Central memory CD8-positive, alpha-beta T cell (primary cell): ENCODE data around the gene FAM184A.

Experiments
- ATAC-seq: fragments of 150-1000 bp; cut with Tn5 transposase; replicated peaks from 2 replicates; pipeline ENCODE4 v1.10.0; 2022; ENCODE audit warnings: mild to moderate bottlenecking, moderate FRiP score, moderate number of reproducible peaks; ENCODE audit not compliant: poor library complexity, severe bottlenecking; ENCODE audit errors: extremely low read depth
- DNase-seq, 2 donors: peaks; one replicate each; pipeline ENCODE4 v3.0.0; 2021; ENCODE audit warnings: low spot score in 2 of 2
- H3K27ac Mint-ChIP-seq: one replicate; pipeline ENCODE4 v1.8.0; 2022; ENCODE audit warnings: low read depth, mild to moderate bottlenecking, moderate library complexity, mixed read lengths
- H3K27me3 Mint-ChIP-seq: one replicate; pipeline ENCODE4 v1.8.0; 2022; ENCODE audit warnings: mixed read lengths
- H3K36me3 Mint-ChIP-seq: one replicate; pipeline ENCODE4 v1.8.0; 2022; ENCODE audit warnings: mild to moderate bottlenecking, moderate library complexity, mixed read lengths; ENCODE audit not compliant: insufficient read depth
- H3K4me1 Mint-ChIP-seq: one replicate; pipeline ENCODE4 v1.8.0; 2022; ENCODE audit warnings: mixed read lengths
- H3K4me3 Mint-ChIP-seq: one replicate; pipeline ENCODE4 v1.8.0; 2022; ENCODE audit warnings: mild to moderate bottlenecking, moderate library complexity, mixed read lengths
- H3K9me3 Mint-ChIP-seq: one replicate; pipeline ENCODE4 v1.8.0; 2022; ENCODE audit warnings: mixed read lengths

Gene FAM184A

DNA sequence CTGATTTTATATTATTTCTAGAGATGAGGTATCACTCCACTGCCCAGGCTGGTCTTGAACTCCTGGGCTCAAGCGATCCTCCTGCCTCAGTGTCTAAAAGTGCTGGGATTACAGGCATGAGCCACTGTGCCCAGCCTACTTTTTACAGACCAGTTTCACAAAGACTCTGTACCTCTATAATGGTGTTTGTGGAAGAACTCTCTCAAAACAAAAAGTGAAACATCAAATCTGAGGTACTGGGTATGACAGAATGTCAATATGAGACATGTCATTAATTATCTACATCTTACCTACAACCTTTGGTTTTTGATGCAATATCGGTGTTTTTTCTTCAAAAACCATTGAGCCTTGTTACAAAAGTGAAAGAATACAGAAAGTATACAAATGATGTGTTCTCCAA, 94.1 kb downstream of the FAM184A start:
- H3K9me3 Mint-ChIP-seq: no peaks in the 10 kb centered on the region
- H3K36me3 Mint-ChIP-seq: no peaks in the 10 kb centered on the region
- no peak for ATAC-seq
- no peak for DNase-seq
- H3K27ac Mint-ChIP-seq: no peak overlapping the region
- H3K4me3 Mint-ChIP-seq: no peak overlapping the region
- H3K4me1 Mint-ChIP-seq: no peaks in the 10 kb centered on the region
- H3K27me3 Mint-ChIP-seq: no peaks in the 10 kb centered on the region

- Mint-ChIP-seq H3K36me3 (no peaks in the 10 kb centered on the region), H3K4me3 (no peak overlapping the region), H3K27ac (no peak overlapping the region), H3K27me3 (no peaks in the 10 kb centered on the region), H3K4me1 (no peaks in the 10 kb centered on the region), H3K9me3 (no peaks in the 10 kb centered on the region)
- ATAC-seq (no peak), DNase-seq (no peak)
Observed at GRCh38 chr6:118982575-118982911, 95.9 kb downstream of the FAM184A start.

DNA sequence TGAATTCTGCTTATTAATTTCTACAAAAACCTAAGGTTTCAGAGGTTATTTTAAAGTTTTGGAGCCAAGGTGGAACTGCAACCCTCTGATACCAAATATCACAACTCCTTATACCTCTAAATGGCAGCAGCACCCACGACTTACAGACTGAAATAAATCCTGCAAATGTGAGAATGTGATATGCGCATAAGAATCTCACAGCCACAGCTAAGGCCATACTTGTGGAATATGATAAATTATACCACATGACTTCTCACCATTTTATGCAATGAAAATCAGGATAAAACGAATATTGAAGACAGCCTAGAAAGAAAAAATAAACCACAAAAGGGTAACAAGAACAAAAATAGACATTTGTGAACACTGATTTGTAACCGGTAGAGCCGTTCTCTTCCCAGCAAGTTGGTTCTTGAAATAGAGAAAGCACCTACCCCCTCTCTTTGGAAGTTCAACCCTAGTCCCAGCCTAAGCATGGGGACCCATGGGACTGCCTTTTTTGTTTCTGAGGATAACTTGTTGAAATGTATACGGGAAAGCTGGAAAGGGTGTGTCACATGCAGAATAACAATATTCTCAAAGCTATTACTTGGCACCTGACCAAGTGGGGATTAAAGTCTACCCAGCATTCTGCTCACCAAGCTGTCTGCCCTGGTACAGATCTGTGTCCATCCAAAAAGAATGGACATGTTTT, 96.4 kb downstream of the FAM184A start:
- ATAC-seq (no peak), DNase-seq (no peak)
- no peaks in the 10 kb centered on the region for H3K4me1 Mint-ChIP-seq
- H3K9me3 Mint-ChIP-seq: no peaks in the 10 kb centered on the region
- H3K4me3 Mint-ChIP-seq: no peak overlapping the region
- no peaks in the 10 kb centered on the region for H3K36me3 Mint-ChIP-seq
- H3K27ac Mint-ChIP-seq: no peak overlapping the region
- no peaks in the 10 kb centered on the region for H3K27me3 Mint-ChIP-seq

DNA sequence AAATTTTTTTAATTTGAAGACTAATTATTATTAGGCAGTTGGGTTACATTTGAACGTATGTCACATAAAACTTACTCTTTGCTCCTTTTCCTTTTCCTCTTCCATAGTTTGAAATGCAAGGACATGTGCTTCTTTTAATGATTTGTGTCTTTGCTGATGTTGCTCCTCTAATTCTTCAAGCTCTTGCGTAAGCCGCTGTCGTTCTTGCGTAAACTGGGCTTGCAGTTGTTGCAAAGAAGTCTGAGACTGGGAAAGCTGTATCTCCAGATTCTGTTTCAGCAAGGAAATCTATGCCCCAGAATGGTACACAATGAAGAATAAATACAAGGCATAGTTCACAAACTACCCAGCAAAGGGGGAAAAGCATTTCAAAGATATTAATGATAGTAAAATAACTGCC, 98.4 kb downstream of the FAM184A start:
- no peak for DNase-seq
- no peak overlapping the region for H3K27ac Mint-ChIP-seq
- no peaks in the 10 kb centered on the region for H3K27me3 Mint-ChIP-seq
- no peaks in the 10 kb centered on the region for H3K9me3 Mint-ChIP-seq
- no peaks in the 10 kb centered on the region for H3K4me1 Mint-ChIP-seq
- no peak overlapping the region for H3K4me3 Mint-ChIP-seq
- ATAC-seq: no peak
- no peaks in the 10 kb centered on the region for H3K36me3 Mint-ChIP-seq

DNA sequence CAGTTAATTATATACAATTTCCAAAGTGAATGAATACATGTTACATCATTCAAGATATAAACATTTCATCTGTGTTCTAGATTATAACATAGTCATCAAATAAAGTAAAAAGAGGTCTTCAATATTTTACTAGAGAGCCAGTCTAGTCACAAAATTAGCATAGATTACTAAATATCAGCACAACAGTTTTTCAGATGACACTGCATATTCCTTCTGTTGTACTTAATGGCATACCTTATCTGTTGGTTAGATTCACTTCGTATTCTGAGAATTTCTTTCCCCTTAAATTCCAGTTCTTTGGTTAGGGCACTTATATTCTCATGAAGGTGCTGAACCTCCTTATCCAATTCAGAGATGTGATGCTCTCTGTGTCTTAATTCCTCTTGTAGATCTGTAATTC, 103.7 kb downstream of the FAM184A start:
- Mint-ChIP-seq H3K27ac (no peak overlapping the region), H3K27me3 (no peaks in the 10 kb centered on the region), H3K4me3 (no peak overlapping the region), H3K9me3 (no peaks in the 10 kb centered on the region), H3K36me3 (no peaks in the 10 kb centered on the region), H3K4me1 (no peaks in the 10 kb centered on the region)
- DNase-seq (no peak), ATAC-seq (no peak)

- H3K4me3 Mint-ChIP-seq: no peak overlapping the region
- H3K4me1 Mint-ChIP-seq: no peaks in the 10 kb centered on the region
- H3K27ac Mint-ChIP-seq: no peak overlapping the region
- H3K9me3 Mint-ChIP-seq: no peaks in the 10 kb centered on the region
- H3K27me3 Mint-ChIP-seq: no peaks in the 10 kb centered on the region
- no peaks in the 10 kb centered on the region for H3K36me3 Mint-ChIP-seq
- DNase-seq (no peak), ATAC-seq (no peak)
Observed at GRCh38 chr6:118971682-118972081, 106.8 kb downstream of the FAM184A start.

DNA sequence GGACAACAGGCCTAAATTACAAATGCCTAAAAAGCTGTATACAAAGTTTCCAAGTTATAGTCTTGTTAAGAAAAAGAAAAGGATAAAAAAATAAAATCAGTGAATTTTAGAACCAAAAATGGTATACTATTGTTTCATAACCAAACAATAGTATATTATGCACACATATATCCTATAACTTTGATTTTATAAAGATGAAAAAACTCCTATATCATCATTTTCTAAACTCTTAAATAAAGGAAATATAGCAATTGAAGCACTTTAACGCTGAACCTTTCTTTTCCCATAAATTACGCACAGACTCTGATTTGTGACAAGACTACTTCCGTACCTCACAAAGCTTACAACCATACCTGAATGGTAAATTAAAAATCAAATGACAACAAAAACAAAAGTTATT, 107.6 kb downstream of the FAM184A start:
- H3K27ac Mint-ChIP-seq: no peak overlapping the region
- no peaks in the 10 kb centered on the region for H3K9me3 Mint-ChIP-seq
- no peak overlapping the region for H3K4me3 Mint-ChIP-seq
- H3K27me3 Mint-ChIP-seq: no peaks in the 10 kb centered on the region
- H3K4me1 Mint-ChIP-seq: no peaks in the 10 kb centered on the region
- no peaks in the 10 kb centered on the region for H3K36me3 Mint-ChIP-seq
- ATAC-seq (no peak), DNase-seq (no peak)

DNA sequence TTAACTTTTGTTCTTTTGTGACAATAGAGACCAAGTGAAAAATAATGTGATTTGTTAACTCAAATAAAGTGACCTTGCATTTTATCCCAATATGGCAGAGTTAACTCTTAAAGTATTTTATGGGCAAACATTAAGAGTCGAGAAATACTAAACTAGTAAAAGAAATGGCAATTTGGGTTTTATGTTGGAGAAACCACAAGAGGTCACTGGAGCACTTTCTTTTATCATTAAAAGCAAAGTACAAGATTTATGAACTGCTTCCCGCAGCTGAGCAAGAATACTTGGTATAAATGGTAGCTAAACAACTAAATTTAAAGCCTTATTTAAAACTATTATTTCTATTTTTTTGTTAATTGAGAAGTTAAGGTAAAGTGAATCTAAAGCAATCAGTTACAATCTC, 110.0 kb downstream of the FAM184A start:
- DNase-seq (no peak), ATAC-seq (no peak)
- Mint-ChIP-seq H3K27ac (no peak overlapping the region), H3K36me3 (no peaks in the 10 kb centered on the region), H3K4me1 (no peaks in the 10 kb centered on the region), H3K4me3 (no peak overlapping the region), H3K27me3 (no peaks in the 10 kb centered on the region), H3K9me3 (no peaks in the 10 kb centered on the region)

DNA sequence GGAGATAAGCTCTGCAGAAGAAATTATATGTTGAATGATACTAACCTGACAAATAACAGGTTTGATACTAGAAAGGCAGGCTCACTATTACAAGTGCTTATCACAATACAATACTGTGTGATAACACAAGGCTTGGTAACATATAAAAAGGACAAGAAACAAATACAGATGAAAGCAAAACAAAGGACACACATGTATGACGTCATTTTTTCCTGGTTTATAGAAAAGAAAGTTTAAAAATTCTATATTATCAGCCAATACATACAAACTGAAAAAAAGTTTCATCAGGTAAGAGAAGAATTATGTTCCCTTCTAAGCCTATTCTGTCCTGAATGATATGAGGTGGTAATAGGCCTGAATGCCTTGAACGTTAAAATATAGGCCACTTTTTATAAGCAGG, 111.2 kb downstream of the FAM184A start:
- DNase-seq (no peak), ATAC-seq (no peak)
- H3K4me3 Mint-ChIP-seq: no peak overlapping the region
- no peaks in the 10 kb centered on the region for H3K36me3 Mint-ChIP-seq
- no peaks in the 10 kb centered on the region for H3K27me3 Mint-ChIP-seq
- H3K27ac Mint-ChIP-seq: no peak overlapping the region
- H3K9me3 Mint-ChIP-seq: no peaks in the 10 kb centered on the region
- no peaks in the 10 kb centered on the region for H3K4me1 Mint-ChIP-seq

DNA sequence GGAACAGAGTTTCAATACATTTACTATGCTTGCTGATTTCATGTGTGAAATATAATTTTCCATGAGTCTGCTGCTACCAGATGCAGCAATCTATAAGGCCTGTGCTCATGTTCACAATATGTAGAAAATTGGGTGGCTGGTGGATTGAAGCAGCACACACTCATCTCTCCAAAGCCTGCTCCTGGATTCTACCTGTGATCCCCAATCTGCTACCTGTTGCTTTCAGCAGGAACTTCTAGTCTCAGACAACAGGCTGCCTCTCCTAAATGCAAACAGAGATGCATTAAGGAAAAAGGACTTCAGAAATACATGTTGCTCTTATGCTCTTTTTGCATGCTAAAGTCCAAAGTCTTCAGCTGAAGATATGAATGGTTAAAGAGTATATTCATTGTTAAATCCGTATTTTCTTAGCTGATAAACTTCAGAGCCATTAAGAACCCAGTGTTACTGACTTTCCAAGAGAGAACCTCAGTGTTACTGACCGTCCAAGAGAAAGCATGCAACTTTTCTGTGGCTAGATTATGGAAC, 112.6 kb downstream of the FAM184A start:
- Mint-ChIP-seq H3K36me3 (no peaks in the 10 kb centered on the region), H3K27me3 (no peaks in the 10 kb centered on the region), H3K4me3 (no peak overlapping the region), H3K4me1 (no peaks in the 10 kb centered on the region), H3K27ac (no peak overlapping the region), H3K9me3 (no peaks in the 10 kb centered on the region)
- no peak for DNase-seq
- no peak for ATAC-seq

DNA sequence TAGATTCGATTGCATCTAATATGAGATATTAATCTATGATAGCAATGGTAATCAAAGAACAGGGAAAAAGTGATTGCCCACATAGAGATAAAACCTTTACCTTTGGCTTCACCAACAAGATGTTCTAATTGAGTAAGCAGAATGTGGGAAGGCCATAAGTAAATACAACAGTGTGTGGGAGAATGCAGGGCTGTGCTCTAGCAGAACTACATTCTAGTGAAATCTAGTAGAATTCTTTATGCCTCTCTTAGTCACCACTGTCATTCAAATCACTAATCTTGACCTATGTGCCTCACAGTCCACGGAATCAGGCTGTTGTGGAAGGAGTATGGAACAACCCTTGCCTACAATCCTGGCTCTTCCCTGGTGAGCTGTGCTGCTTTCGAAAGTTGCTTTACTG, 113.1 kb downstream of the FAM184A start:
- Mint-ChIP-seq H3K4me1 (no peaks in the 10 kb centered on the region), H3K27me3 (no peaks in the 10 kb centered on the region), H3K9me3 (no peaks in the 10 kb centered on the region), H3K27ac (no peak overlapping the region), H3K4me3 (no peak overlapping the region), H3K36me3 (no peaks in the 10 kb centered on the region)
- no peak for DNase-seq
- ATAC-seq: no peak

DNA sequence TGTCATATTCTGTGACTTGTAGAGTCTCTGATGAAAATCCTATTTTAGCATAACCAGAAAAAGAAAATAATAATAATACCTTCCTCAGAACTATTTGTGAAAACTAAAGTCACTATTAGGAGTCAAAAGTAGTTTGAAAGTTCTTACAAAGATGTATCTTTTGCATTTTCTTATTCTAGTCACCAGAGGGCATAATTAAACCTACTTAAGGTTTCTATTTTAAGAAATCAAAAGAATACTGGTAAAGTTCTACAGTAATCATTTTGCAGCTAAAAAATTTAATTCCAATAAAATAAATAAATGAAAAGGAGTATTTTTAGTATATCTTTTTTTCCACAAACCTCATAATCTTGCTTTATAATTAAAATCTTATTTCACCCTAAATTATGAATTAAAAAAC, 115.5 kb downstream of the FAM184A start:
- no peak for DNase-seq
- Mint-ChIP-seq H3K4me1 (peaks cover 5% of the 10 kb centered on the region), H3K9me3 (no peaks in the 10 kb centered on the region), H3K27me3 (no peaks in the 10 kb centered on the region), H3K27ac (no peak overlapping the region), H3K4me3 (no peak overlapping the region), H3K36me3 (no peaks in the 10 kb centered on the region)
- no peak for ATAC-seq

GRCh38 chr6:118959903-118960302, 118.6 kb downstream of the FAM184A start:
- Mint-ChIP-seq H3K4me3 (no peak overlapping the region), H3K27ac (no peak overlapping the region), H3K4me1 (peaks cover 5% of the 10 kb centered on the region), H3K9me3 (no peaks in the 10 kb centered on the region), H3K36me3 (no peaks in the 10 kb centered on the region), H3K27me3 (no peaks in the 10 kb centered on the region)
- DNase-seq: no peak
- no peak for ATAC-seq

DNA sequence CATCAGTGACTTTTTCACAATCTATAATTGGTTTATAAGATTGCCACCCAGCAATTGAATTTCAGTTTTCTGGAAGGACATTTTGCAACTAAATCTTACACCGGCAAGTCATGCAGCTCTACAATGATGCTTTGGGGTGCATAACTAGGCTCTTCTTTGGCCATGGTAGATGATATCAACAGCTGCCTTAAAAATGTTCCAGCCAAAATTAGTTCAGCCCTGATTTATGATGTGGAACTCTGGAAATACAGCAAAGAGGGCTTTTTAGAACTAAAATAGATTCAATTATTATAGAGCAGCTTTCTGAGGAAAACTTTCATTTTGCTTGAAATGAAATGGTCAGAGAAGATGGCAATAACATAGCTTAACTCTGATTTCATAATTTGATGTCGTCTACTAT, 125.1 kb downstream of the FAM184A start:
- Mint-ChIP-seq H3K9me3 (no peaks in the 10 kb centered on the region), H3K27me3 (no peaks in the 10 kb centered on the region), H3K36me3 (no peaks in the 10 kb centered on the region), H3K4me1 (no peaks in the 10 kb centered on the region), H3K27ac (no peak overlapping the region), H3K4me3 (no peak overlapping the region)
- DNase-seq: no peak
- no peak for ATAC-seq
